GM18507 (cell line): ENCODE results near the gene ROPN1.

Experiments used
- DNase-seq: peaks from one replicate; pipeline ENCODE4 v3.0.0; 2011; ENCODE audit warnings: low read depth; ENCODE audit not compliant: insufficient read length; ENCODE audit errors: extremely low spot score
- FAIRE-seq: peaks from 2 replicates; lab custom pipeline; 2011; peaks lifted over from hg19 to GRCh38; lab: Jason Lieb, UNC

The ROPN1 gene

DNA sequence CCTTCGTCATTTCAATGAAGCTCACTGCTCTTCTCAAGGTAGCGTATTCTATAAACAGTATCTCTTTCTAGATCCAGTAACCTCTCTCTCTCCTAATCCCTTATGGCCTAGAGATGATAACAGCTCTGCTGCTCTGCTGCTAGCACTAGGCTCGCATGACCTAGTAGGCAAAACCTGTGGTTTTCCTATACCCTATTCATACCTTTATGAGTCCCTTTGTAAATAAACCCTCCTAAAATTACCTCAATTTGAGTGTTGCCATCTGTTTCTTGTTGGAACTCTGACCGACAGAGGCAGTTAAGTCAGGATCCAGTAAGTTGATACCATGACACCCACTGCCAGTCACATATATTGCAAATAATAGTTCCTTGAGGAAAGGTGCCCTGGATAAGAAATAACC, 38.2 kb downstream of the ROPN1 start:
- no peak for FAIRE-seq
- DNase-seq: no peak

DNA sequence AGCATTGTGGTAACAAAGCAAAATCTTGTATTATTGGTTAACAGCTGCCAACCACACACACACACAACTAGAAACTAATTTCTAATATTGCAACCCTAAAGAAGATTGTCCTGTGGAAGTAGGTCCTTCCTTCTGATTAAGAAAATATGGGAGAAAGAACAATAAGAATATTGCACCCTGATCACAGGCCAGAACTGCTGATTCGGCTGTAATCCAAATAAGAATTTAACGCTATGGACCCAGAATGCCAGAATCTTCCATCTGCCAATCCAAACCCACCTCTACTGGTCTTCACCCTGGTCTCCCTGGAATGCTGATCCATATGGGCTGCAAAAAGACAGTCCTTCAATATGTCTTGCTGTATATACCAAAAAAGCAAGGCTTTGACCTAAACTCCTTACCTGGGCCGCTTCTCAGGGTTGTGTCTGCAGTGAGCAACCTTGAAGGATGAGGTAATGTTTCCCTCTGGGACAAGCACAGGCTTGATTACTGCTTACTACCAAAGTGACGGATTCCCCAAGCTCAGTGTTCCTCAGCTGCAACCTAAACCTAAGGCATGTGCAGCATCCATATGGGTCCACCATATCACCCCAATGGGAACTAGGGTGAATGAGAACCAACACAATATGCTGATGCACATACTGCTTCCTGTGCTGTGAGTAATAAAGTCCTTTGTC, 38.9 kb downstream of the ROPN1 start:
- FAIRE-seq: no peak
- DNase-seq: no peak

DNA sequence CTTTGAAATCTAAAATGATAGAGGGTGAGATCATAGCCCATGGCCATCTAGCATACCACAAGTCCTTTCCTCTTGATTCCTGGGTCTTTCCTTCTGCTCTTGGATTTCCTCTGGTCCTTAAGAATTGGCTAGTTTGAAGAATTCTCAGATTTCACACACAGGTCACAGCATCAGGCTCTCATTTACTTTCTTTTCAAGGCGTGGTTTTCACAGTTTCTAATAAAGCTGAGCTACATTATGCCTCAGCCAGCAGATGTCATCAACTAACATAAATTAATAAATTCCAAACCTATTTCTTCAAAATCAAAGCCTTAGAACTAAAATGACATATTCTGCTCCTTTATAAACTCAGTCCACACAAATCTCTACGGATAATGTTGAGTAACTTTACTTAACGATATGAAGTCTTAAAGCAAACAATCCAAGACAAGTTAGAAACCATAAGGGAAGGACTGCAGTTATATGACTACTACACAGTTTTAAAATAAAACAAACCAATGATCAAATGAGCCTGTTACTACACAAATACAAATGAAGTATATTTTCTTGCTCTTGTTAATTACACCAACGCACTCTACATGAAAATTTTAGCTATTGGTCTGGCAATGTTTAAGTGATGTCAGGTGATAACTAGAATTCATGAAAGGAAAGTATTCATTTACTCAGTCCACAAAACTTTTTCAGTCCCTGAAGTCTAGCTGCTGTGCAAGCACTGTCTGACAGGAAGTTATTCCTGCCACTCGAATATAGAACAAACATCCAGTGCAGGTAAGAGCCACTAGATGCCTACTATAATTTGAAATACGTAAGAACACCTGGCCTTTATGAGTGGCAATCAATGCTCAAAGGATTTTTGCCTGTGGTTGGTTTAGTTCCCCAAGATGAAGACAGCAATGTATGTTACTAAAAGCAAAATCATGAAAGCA, 40.1 kb downstream of the ROPN1 start:
- FAIRE-seq: no peak
- DNase-seq: no peak

DNA sequence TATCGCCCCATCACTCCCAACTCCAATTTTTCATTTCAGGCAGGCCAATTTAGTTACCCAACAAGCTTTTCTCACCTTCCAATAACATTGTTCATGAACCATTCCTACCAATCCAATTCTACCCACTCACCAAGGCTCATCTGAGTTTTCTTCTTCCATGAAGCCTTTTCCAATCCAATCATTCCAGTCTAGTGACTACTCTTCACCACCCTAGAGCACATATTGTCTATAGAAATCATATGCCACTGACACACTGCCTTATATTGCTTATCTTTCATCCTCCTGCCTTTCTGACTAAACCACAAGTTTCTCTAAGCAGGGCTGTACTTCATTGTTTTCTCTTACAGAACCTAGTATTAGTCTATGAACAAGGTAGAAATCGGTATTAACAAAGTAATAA, 42.3 kb downstream of the ROPN1 start:
- no peak for DNase-seq
- FAIRE-seq: no peak

DNA sequence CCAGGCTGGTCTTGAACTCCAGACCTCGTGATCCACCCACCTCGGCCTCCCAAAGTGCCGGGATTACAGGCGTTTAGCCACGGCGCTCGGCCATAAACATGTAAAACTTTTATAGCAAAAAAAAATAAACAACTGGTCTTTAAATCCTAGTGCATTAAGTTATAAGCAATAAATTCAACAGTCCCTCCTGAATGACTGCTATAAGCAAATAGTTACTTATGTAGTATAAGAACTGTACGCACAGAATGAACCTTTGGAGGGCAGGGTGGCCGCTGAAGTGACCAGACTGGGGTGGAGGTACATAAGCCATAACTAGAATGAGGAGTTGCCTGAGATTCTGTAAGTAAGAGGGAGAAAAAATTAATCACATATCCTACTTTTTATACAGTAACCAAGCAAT, 43.5 kb downstream of the ROPN1 start:
- DNase-seq (no peak), FAIRE-seq (no peak)

DNA sequence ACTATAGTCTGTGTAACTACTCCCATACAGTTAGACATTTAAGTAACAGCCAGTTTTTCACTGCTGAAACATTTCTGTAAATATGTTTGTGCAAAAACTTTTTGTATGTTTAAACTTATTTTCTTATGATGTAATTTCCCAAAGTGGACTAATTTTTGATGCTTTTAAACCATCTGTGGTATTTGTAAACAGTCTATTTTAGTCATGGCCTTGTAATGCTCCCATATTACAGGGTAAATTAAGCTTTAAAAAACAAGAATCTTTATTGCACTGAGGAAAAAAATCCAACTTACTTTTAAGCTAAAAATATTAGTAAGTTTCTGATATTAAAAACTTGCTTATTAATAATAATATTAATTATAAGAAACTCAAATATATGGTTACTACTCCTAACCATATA, 44.4 kb downstream of the ROPN1 start:
- no peak for DNase-seq
- no peak for FAIRE-seq

DNA sequence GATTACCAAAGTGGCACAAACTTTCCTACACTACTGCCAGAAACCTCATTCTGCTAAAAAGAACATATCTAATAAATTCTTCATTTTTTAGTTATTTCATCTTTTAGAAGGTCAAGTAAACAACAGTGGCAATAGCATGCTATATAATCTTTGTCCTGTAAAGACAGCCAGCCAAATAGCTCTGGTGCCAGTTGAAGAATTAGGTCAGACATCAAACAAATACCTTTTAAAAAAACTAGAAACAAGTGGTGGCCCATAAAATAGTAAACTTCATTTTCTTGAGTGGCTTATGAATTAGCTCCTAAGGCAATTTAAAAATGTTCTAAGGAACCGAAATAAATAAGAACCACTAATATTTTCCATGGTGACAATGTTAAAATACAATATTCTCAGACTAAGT, 50.4 kb downstream of the ROPN1 start:
- DNase-seq (no peak), FAIRE-seq (no peak)

DNA sequence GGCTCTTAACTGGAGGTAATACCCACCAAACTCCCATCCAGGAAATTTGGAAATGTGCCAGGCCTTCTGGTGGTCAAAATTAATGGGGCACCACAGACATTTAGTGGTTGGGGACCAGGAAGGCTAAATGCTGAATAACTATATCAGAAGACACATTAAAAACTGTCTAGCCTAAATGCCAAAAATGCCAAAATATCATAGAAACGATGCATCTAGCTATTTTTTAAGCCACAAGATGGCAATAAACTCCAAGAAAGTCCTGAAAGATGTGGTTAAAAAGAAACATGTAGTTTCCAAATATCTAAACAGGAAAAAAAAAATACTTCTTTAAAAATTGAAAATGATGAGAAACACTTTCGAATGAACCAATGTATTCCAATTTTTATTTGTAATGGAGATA, 50.8 kb downstream of the ROPN1 start:
- DNase-seq: no peak
- no peak for FAIRE-seq

DNA sequence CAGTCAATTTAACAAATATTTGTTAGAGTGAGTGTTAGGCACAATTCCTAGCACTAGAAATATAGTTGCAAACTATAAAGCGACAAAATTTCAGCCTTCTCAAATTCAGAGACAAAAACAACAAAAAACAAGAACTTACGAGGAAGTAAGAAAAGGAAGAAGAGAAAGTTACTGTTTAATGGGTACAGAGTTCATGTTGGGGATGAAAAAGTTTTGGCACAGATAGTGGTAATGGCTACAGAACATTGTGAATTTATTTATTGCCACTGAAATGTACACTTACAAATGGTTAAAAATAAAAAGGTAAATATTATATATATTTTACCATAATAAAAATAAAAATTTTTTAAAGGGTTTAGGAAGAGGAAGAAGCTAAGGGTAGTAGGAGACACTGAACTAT, 52.2 kb downstream of the ROPN1 start:
- FAIRE-seq: no peak
- DNase-seq: no peak

DNA sequence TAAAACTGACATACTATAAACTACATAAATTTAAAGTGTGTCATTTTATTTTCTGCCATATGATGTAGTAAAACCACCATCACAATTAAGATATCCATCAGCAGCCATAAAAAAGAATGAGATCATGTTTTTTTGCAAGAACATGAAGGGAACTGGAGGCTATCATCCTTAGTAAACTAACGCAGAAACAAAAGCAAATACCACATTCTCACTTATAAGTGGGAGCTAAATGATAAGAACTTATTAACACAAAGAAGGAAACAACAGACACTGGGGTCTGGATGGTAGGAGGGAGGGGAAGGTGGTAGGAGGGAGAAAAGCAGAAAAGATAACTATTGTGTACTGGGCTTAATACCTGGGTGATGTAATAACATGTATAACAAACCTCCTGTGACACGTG, 55.5 kb downstream of the ROPN1 start:
- DNase-seq: no peak
- no peak for FAIRE-seq

DNA sequence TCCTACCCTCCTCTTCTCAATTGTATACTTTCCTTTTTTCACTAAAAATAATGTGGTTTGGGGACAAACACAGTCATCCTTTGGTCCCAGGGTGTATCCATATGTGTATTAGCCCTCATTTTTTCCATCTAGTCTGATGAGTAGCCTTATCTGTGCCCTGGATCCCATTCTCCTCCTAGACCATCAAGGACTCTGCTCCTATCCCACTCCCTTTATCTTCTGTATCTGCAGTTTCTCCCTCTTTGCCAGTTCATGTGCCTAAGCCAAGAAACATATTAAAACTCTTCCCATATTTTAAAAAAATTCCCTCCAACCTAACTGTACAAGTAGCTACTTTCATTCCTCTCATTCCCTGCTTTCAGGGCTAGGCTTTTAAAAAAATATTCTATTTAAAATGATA, 56.1 kb downstream of the ROPN1 start:
- DNase-seq (no peak), FAIRE-seq (no peak)

DNA sequence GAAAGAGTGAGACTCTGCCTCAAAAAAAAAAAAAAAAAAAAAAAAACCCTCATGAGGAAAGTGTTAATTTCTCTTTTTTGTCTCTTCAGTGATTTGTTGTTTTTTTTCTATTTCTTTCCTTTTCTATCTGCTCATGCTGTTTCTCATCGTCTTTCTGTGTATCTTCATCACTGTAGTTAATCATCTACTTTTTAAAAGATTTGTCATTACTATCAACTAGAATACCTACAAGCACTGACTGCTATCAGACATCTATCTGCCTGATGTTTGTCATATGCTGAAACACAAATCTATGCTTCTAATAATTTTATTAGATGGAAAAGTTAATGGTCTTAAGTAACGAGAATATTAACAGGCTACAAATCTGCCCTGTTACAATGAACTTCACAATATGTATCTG, 57.7 kb downstream of the ROPN1 start:
- DNase-seq (no peak), FAIRE-seq (no peak)

DNA sequence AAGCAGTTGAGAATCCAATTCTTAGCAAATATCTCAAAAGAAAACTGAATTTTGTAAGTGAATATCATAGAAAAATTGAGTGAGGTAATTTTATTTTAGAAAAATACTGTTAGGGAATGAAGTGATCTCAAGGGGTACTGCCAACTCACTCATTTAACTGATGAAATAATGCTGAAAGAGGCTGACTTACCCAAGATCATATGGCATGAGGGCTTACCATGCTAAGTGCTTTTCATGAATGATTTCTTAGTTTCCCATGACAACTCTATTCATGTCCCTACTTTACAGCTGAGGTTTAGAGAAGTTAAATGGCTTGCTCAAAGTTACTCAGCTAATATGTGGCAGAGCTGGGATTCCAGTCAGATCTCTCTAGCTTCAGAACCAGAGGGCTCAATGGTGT, 61.5 kb downstream of the ROPN1 start:
- FAIRE-seq: no peak
- no peak for DNase-seq

DNA sequence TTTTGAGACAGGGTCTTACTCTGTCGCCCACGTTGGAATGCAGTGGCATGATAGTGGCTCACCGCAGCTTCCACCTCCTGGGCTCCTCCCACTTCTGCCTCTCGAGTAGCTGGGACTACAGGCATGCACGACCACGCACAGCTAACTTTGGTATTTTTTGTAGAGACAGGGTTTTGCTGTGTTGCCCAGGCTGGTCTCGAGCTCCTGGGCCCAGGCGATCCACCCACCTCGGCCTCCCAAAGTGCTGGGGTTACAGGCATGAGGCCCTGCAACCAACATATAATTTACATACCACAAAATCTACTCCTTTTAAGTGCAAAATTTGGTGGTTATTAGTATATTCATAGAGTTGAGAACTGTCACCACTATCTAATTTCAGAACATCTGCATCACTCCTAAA, 62.6 kb downstream of the ROPN1 start:
- FAIRE-seq (no peak), DNase-seq (no peak)

DNA sequence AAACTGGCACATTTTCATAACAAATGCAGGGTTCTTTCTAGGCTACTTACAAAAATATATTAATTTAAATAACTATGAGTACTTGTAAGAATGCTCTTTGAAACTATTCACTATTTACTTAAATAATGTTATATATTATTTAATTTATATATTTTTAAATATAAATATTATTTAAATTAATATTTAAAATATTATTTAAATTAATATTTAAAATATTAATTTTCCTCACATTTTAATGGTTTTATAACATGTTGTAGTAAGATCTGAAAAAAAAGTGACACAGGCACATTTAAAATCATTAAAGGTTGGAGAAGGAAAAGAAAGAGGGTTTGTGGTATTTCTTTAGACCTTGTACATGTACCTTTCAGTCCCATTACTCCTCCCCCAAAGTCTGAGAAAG, 65.5 kb downstream of the ROPN1 start:
- DNase-seq (no peak), FAIRE-seq (no peak)

DNA sequence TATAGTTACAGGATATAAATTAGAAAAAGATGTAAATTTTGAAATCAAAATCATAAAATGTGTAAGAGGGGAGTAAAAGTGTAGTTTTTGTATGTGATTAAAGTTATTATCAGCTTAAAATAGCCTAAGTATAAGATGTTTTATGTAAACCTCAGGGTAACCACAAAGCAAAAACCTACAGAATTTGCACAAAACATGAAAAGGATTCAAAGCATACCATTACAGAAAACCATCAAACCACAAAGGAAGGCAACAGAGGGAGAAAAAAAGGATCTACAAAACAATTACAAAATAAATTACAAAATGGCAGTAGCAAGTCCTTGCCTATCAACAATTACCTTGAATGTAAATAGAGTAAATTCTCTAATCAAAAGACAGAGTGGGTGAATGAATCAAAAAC, 71.1 kb downstream of the ROPN1 start:
- FAIRE-seq (no peak), DNase-seq (no peak)

DNA sequence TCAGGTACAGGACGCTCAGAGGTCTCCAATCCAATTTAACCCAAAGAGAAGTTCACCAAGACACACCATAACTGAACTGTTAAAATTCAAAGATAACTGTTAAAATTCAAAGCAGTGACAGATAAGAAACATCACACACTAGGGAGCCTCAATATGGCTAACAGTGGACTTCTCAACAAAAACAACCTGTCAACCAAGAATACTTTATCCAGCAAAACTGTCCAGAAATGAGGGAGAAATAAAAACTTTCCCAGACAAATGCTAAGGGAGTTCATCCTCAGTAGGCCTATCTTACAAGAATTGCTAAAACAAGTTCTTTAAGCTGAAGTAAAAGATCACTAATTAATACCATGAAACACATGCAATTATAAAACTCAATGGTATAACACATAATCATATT, 71.5 kb downstream of the ROPN1 start:
- DNase-seq (no peak), FAIRE-seq (no peak)

DNA sequence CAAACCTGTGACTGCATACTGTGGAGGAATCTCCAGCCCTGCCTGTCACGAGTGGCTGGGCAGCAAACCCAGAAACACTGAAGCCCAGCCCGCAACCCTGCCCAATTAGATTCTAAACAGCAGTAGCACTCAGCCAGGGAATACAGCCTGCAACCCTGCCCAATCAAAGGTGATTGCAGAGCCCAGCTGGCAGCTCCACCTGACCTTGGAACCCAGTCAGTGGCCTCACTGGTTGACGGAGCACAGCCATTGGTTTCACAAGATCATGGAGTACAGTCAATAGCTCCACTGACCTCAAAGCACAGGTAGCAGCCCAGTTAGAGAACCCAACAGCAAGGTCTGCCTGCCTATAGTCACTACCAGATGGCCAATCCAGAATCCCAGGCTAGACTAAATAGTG, 72.6 kb downstream of the ROPN1 start:
- DNase-seq (no peak), FAIRE-seq (no peak)
